HG03460 (cell line): ENCODE results near the gene SLC25A20.
"Not testable (repeated sequence)": the region's sequence is repeated elsewhere in the genome, so short reads cannot be mapped to it uniquely, and the experiment has no call there.

Experiments used
- ATAC-seq: cut with Tn5 transposase; IDR thresholded peaks from one replicate; pipeline ENCODE4 v1.9.1; 2021; ENCODE audit not compliant: unreplicated experiment

Gene SLC25A20

GRCh38 chr3:48898383-48899234 is at the start of gene SLC25A20:
Gene SLC25A20 (minus strand): TSS chr3:48898882. CDS start chr3:48898794, 88 bp downstream.
- peak; percentile 89 for ATAC-seq

GRCh38 chr3:48945891-48946549 is 47.3 kb upstream of the SLC25A20 start:
- no peak for ATAC-seq

- no peak for ATAC-seq
Observed at GRCh38 chr3:48945432-48945831, 46.8 kb upstream of the SLC25A20 start.

- ATAC-seq = no peak
Observed at GRCh38 chr3:48938689-48939088, 40.0 kb upstream of the SLC25A20 start.

GRCh38 chr3:48938156-48938555 is 39.5 kb upstream of the SLC25A20 start:
- no peak for ATAC-seq

- no peak for ATAC-seq
Observed at GRCh38 chr3:48935530-48935929, 36.8 kb upstream of the SLC25A20 start.

GRCh38 chr3:48934333-48934991 is 35.8 kb upstream of the SLC25A20 start:
- ATAC-seq = no peak

- ATAC-seq = no peak
Observed at GRCh38 chr3:48931944-48932580, 33.4 kb upstream of the SLC25A20 start.

- no peak for ATAC-seq
Observed at GRCh38 chr3:48930590-48930989, 31.9 kb upstream of the SLC25A20 start.

- no peak for ATAC-seq
Observed at GRCh38 chr3:48929358-48930035, 30.8 kb upstream of the SLC25A20 start.

GRCh38 chr3:48928679-48929078 is 30.0 kb upstream of the SLC25A20 start:
- no peak for ATAC-seq

GRCh38 chr3:48927928-48928327 is 29.2 kb upstream of the SLC25A20 start:
- no peak for ATAC-seq

GRCh38 chr3:48926425-48927392 is 28.0 kb upstream of the SLC25A20 start:
- no peak for ATAC-seq

- ATAC-seq = peak; percentile 12
Observed at GRCh38 chr3:48919215-48920138, 20.8 kb upstream of the SLC25A20 start.

- ATAC-seq = peak; percentile 75
Observed at GRCh38 chr3:48918388-48919214, 19.9 kb upstream of the SLC25A20 start, which contains the start of gene ARIH2. Gene ARIH2 (plus strand): TSS chr3:48918842. CDS start chr3:48927559, 8,717 bp downstream.

GRCh38 chr3:48915296-48915695 is 16.6 kb upstream of the SLC25A20 start:
- ATAC-seq = no peak

- not testable (repeated sequence) for ATAC-seq
Observed at GRCh38 chr3:48907026-48907425, 8.3 kb upstream of the SLC25A20 start.
